Muscle of leg (tissue), 11 donors: ENCODE results near the gene ADIPOR2. TPM values are rescaled to one million over a fixed set of nuclear protein-coding genes. Genes with fewer than 3 reads are reported as not detected.

ENCODE experiments used
- DNase-seq: peaks from one replicate; pipeline ENCODE4 v3.0.0; 2013
- H3K27ac ChIP-seq: one replicate; pipeline ENCODE4 v1.5.1; 2013; ENCODE audit warnings: mild to moderate bottlenecking, low read length, control low read depth
- H3K27me3 ChIP-seq: one replicate; pipeline ENCODE4 v1.6.1; 2013; ENCODE audit warnings: low read length; ENCODE audit not compliant: control insufficient read depth, insufficient read depth
- H3K36me3 ChIP-seq: one replicate; pipeline ENCODE4 v1.6.1; 2013; ENCODE audit warnings: low read length; ENCODE audit not compliant: control insufficient read depth, insufficient read depth
- H3K4me1 ChIP-seq: one replicate; pipeline ENCODE4 v1.6.1; 2013; ENCODE audit warnings: low read length; ENCODE audit not compliant: control insufficient read depth, insufficient read depth
- H3K4me3 ChIP-seq: one replicate; pipeline ENCODE4 v1.5.1; 2013; ENCODE audit warnings: low read length, control low read depth
- H3K9me3 ChIP-seq: replicated peaks from 2 replicates; pipeline ENCODE4 v1.6.1; 2013; ENCODE audit warnings: low read depth, low read length; ENCODE audit not compliant: control insufficient read depth
- WGBS: methylation state at CpG from one replicate; pipeline ENCODE4 v1.1.5; 2013; ENCODE audit warnings: missing lambda C conversion rate; ENCODE audit not compliant: insufficient coverage; 5-methylcytosine and 5-hydroxymethylcytosine counted together
- polyA plus RNA-seq, 8 donors: library from polyadenylated mRNA; unstranded; fragments of 120-200 nt; gene quantifications; one replicate each; pipeline versions ENCODE4 v1.2.1 to v1.2.3, GENCODE V29; 2013; ENCODE audit warnings: inconsistent platforms in 1 of 8, low replicate concordance in 1 of 8; ENCODE audit not compliant: insufficient read length in 8 of 8, insufficient read depth in 1 of 8
- total RNA-seq: library from RNA; stranded (reverse); fragments of 120-200 nt; gene quantifications from one replicate; pipeline ENCODE4 v1.2.4, GENCODE V29; 2013

ADIPOR2 gene
- total and polyA plus RNA-seq, 9 donors, result 18.4 to 30.0 (median 25.1) TPM

DNA sequence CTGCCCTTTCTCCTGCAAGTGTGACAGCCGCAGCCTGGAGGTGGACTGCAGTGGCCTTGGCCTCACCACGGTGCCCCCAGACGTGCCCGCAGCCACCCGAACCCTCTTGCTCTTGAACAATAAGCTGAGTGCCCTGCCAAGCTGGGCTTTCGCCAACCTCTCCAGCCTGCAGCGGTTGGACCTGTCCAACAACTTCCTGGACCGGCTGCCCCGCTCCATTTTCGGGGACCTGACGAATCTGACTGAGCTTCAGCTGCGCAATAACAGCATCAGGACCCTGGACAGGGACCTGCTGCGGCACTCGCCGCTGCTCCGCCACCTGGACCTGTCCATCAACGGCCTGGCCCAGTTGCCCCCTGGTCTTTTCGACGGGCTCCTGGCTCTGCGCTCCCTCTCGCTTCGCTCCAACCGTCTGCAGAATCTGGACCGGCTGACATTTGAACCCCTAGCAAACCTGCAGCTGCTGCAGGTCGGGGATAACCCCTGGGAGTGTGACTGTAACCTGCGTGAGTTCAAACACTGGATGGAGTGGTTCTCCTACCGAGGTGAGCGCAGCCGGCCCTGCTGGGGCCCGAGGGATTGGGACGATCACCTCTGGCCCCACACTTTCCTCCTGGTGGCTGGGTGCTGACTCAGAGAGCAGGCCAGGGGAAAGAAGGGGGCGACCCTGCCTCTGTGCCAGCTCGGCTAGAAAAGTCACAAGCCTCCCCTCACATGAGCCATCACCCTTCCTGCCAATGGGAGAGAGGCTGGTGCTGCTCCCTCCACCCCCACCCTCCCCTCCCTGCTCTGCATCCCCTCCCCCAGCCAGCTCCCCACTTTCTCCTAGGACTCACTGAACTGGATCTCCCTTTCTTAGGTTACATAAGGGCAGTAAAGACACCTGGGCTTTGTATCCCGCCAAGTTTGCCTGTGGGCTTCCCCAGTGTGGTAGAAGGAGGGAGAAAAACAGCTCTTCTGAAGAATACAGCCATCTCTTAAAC is 140.4 kb downstream of the ADIPOR2 start:
- Histone ChIP-seq H3K9me3 (no peaks in the 10 kb centered on the region), H3K27me3 (peaks cover 38% of the 10 kb centered on the region), H3K36me3 (no peaks in the 10 kb centered on the region), H3K27ac (no peak overlapping the region), H3K4me3 (no peak overlapping the region), H3K4me1 (peaks cover 6% of the 10 kb centered on the region)
- DNase-seq, result peak; percentile 85
- WGBS, result 3% methylated on average over 28 of the region's 34 CpGs

DNA sequence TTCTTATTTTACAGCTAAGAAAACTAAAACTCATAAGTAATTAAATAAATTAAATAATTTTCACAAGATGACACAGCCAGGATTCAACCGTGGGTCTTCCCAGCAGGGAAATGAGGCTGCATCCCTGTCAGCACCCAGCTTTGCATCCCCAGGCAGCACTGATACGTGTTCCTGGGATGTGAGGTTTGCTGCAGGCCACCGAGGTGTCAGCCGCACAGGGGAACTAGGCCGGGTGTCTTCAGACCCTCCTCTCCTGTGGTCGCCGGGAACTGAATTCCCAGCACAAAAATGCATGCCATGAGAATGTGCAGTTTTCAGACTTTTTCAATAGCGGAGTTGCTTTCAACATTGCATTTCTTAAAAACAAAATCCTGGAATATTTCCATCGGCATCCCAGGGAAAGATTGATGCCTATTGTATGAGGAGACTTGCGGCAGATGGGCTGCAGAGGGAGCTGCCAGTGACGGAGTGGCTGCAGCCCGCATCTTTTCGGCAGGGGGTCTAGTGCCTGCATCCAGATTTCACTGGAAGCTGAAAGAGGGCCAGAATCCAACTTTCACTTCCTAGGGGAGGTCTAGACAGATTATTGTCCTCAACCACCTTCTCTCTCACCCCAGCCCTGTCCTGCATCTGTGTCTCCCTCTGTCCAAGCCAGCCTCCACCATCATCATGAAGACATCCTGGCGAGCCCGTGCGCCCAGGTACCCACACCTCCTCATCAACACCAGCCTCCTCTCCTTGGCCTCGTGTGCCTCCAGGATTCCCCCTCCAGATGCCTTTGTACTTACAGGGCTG is 142.1 kb downstream of the ADIPOR2 start:
- Histone ChIP-seq H3K36me3 (no peaks in the 10 kb centered on the region), H3K4me1 (peaks cover 9% of the 10 kb centered on the region), H3K27me3 (peaks cover 38% of the 10 kb centered on the region), H3K9me3 (no peaks in the 10 kb centered on the region), H3K27ac (no peak overlapping the region), H3K4me3 (no peak overlapping the region)
- no peak for DNase-seq
- WGBS, result 64% methylated on average over 10 of the region's 17 CpGs

- no peak for DNase-seq
- H3K9me3 ChIP-seq, result no peaks in the 10 kb centered on the region
- no peak overlapping the region for H3K27ac ChIP-seq
- no peaks in the 10 kb centered on the region for H3K36me3 ChIP-seq
- H3K4me1 ChIP-seq, result peaks cover 9% of the 10 kb centered on the region
- H3K4me3 ChIP-seq, result no peak overlapping the region
- 76% methylated on average over 2 of the region's 10 CpGs for WGBS
- peaks cover 39% of the 10 kb centered on the region for H3K27me3 ChIP-seq
Measured at GRCh38 chr12:1833596-1834028, 142.7 kb downstream of the ADIPOR2 start.

GRCh38 chr12:1834186-1834925 is 143.5 kb downstream of the ADIPOR2 start:
- Histone ChIP-seq H3K4me1 (peaks cover 9% of the 10 kb centered on the region), H3K27me3 (peaks cover 34% of the 10 kb centered on the region), H3K27ac (no peak overlapping the region), H3K4me3 (no peak overlapping the region), H3K9me3 (no peaks in the 10 kb centered on the region), H3K36me3 (no peaks in the 10 kb centered on the region)
- no peak for DNase-seq
- WGBS, result 84% methylated on average over 31 of the region's 34 CpGs

DNA sequence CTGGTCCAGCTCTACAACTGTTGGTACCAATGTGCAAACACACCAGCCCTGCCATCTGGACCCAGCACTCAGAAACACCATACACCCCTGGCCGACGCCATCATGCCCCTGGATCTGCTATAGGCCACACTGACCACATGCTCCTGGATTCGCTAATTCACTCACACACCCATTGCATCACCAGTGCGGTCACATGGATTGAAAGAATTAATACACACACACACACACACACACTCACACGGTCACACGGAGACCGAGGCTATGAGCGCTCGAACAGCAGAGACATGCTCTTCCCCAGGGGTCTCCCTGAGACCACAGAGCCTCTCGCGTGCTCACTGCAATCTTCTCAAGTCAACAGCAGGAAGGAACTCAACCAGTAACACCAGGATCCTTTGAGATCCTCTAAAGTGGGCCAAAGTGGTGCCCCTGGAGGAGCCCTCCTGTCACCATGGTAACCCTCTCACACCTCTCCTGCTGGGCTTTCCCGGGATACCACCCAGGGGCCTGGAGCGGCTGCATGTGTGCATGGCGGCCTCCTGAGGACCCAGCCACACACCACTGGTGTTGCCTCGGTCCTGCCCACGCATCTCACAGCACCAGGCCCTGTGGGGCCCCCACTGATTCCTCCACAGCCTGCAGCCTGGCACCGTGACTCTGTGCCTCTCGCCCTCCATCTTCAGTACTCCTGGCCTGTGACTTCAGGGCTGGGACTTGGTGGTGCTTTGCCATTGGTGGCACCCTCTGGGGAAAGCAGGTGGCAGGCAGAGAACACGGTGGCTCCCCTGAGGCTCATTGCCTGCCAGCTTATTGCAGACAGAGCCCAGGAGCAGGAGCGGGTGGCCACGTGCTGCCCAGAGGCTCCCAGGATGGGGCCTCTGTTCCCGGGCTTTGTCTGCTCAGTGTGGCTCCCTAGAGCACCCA is 144.6 kb downstream of the ADIPOR2 start:
- H3K4me1 ChIP-seq, result peaks cover 9% of the 10 kb centered on the region
- no peak overlapping the region for H3K4me3 ChIP-seq
- H3K9me3 ChIP-seq, result no peaks in the 10 kb centered on the region
- 76% methylated on average over 20 of the region's 22 CpGs for WGBS
- H3K27me3 ChIP-seq, result peaks cover 32% of the 10 kb centered on the region
- H3K27ac ChIP-seq, result no peak overlapping the region
- no peaks in the 10 kb centered on the region for H3K36me3 ChIP-seq
- DNase-seq, result no peak

DNA sequence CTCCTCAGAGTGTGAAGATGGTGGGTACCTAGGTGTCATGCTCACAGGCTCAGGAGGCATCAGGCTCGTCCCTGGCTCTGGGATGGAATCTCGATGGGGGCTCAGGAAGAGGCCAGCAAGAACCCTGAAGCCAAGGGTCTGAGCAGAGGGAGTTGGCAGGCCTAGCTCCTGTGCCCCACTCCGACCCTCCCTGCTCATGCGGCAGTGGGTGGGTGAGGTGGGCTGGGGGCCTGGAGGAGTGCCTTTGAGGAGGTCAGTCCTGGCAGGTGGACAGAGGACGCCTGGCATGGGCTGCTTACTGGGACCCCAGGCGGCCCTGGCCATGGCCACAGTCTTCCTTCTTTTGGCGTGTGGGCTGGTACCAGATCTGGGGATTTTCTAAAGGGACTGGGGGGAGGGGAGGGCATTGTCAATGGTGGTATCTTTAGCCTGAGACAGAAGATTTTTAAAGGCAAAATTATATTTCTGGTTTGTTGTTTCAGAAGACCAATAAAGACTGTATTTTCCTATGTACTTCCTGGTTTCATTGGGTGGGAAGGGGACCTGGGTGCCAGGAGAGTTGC is 145.5 kb downstream of the ADIPOR2 start:
- no peaks in the 10 kb centered on the region for H3K9me3 ChIP-seq
- no peak overlapping the region for H3K27ac ChIP-seq
- H3K4me1 ChIP-seq, result peaks cover 4% of the 10 kb centered on the region
- WGBS, result 69% methylated on average over 6 of the region's 7 CpGs
- H3K27me3 ChIP-seq, result peaks cover 26% of the 10 kb centered on the region
- no peak for DNase-seq
- H3K36me3 ChIP-seq, result no peaks in the 10 kb centered on the region
- H3K4me3 ChIP-seq, result no peak overlapping the region

- Histone ChIP-seq H3K4me3 (no peak overlapping the region), H3K27me3 (peaks cover 20% of the 10 kb centered on the region), H3K36me3 (no peaks in the 10 kb centered on the region), H3K27ac (no peak overlapping the region), H3K4me1 (peaks cover 3% of the 10 kb centered on the region), H3K9me3 (no peaks in the 10 kb centered on the region)
- 65% methylated on average over 22 of the region's 22 CpGs for WGBS
- DNase-seq, result no peak
Measured at GRCh38 chr12:1836854-1837421, 146.1 kb downstream of the ADIPOR2 start.

GRCh38 chr12:1837541-1838204 is 146.8 kb downstream of the ADIPOR2 start:
- H3K27ac ChIP-seq, result no peak overlapping the region
- no peaks in the 10 kb centered on the region for H3K9me3 ChIP-seq
- peaks cover 3% of the 10 kb centered on the region for H3K4me1 ChIP-seq
- no peaks in the 10 kb centered on the region for H3K36me3 ChIP-seq
- no peak for DNase-seq
- H3K4me3 ChIP-seq, result no peak overlapping the region
- 55% methylated on average over 7 of the region's 12 CpGs for WGBS
- H3K27me3 ChIP-seq, result peaks cover 21% of the 10 kb centered on the region
